Upper lobe of left lung (tissue), 6 donors: ENCODE results near the gene KDM5C. TPM values are rescaled to one million over a fixed set of nuclear protein-coding genes. Genes with fewer than 3 reads are reported as not detected.
"Not testable (repeated sequence)": the region's sequence is repeated elsewhere in the genome, so short reads cannot be mapped to it uniquely, and the experiment has no call there.

Experiments used
- ATAC-seq, 2 donors: fragments of 200-7000 bp; cut with Tn5 transposase; one replicate each; pipeline ENCODE4 v1.9.1; 2022; ENCODE audit warnings: mild to moderate bottlenecking in 2 of 2, moderate library complexity in 2 of 2; ENCODE audit not compliant: low FRiP score in 2 of 2
- DNase-seq, 2 donors: peaks; one replicate each; pipeline ENCODE4 v3.0.0-alpha.2; 2019 to 2020
- H3K27ac ChIP-seq, 4 donors: fragments of 200-600 bp; sonication (generic); one replicate each; pipeline ENCODE4 v1.5.1; 2016 to 2019
- H3K27me3 ChIP-seq, 4 donors: fragments of 200-600 bp; sonication (generic); one replicate each; pipeline ENCODE4 v1.5.1; 2017 to 2019
- H3K36me3 ChIP-seq, 4 donors: fragments of 200-600 bp; sonication (generic); one replicate each; pipeline ENCODE4 v1.5.1; 2016 to 2019
- H3K4me1 ChIP-seq, 4 donors: fragments of 200-600 bp; sonication (generic); one replicate each; pipeline ENCODE4 v1.5.1; 2018 to 2019
- H3K4me3 ChIP-seq, 4 donors: fragments of 200-600 bp; sonication (generic); one replicate each; pipeline ENCODE4 v1.5.1; 2017 to 2019; ENCODE audit warnings: mild to moderate bottlenecking in 2 of 4, moderate library complexity in 1 of 4
- H3K9me3 ChIP-seq, 4 donors: fragments of 200-600 bp; sonication (generic); one replicate each; pipeline ENCODE4 v1.5.1; 2018 to 2019
- CTCF ChIP-seq, 6 experiments: fragments of 450-650 bp in 4 of 6; fragments of 200-600 bp in 2 of 6; sonication (generic) in 2 of 6; IDR thresholded peaks; one replicate each; pipeline ENCODE4 v1.5.1; 2016 to 2019; ENCODE audit warnings: antibody characterized with exemption in 6 of 6
- EP300 ChIP-seq, 4 donors: sonication (generic); formaldehyde crosslinking; IDR thresholded peaks; one replicate each; pipeline ENCODE4 v1.5.1; 2017; ENCODE audit warnings: antibody characterized with exemption in 4 of 4, control low read depth in 2 of 4
- POLR2A ChIP-seq, 4 donors: fragments of 450-650 bp; IDR thresholded peaks; one replicate each; pipeline ENCODE4 v1.5.1; 2016 to 2017; ENCODE audit warnings: antibody characterized with exemption in 4 of 4, mild to moderate bottlenecking in 2 of 4
- POLR2AphosphoS5 ChIP-seq, 2 donors: sonication (generic); formaldehyde crosslinking; IDR thresholded peaks; one replicate each; pipeline ENCODE4 v1.5.1; 2017; ENCODE audit warnings: antibody characterized with exemption in 2 of 2
- WGBS, 2 donors: methylation state at CpG; one replicate each; pipeline ENCODE4 v1.1.5; 2017 to 2018; 5-methylcytosine and 5-hydroxymethylcytosine counted together
- total RNA-seq, 6 donors: library from RNA; depleted of rRNA in 4 of 6; stranded (reverse); fragments of >200 nt in 4 of 6; gene quantifications; one replicate each; pipeline versions ENCODE4 v1.1.0 to v1.2.1, GENCODE V29; 2016 to 2021
- donor health status: DM: no; HTN: no; CAD: no; lungs with moderate emphysema.
- donor health status: DM: no; HTN: yes; CAD: no; lungs with severe emphysema.

The KDM5C gene
- total RNA-seq, 6 donors from 2014 or later = 79.0 to 171 (median 108) TPM

- H3K36me3 ChIP-seq = peaks cover 0 to 15% (median 4%) of the 10 kb centered on the region in 4 donors
- H3K9me3 ChIP-seq = no peaks in the 10 kb centered on the region
- no peaks in the 10 kb centered on the region for H3K27me3 ChIP-seq
- DNase-seq (no peak), ATAC-seq (peak in 1 of 2 donors; percentile 21)
- WGBS, 2 donors = 75 to 85% methylated on average over 2 of the region's 2 CpGs
- H3K27ac ChIP-seq = no peak overlapping the region
- TF ChIP-seq POLR2A (IDR thresholded peaks at IDR 0.05) = no peak
- no peak for TF ChIP-seq EP300 (IDR thresholded peaks at IDR 0.05)
- no peak for TF ChIP-seq CTCF (IDR thresholded peaks at IDR 0.05)
- TF ChIP-seq POLR2AphosphoS5 (IDR thresholded peaks at IDR 0.05) = no peak
- H3K4me1 ChIP-seq = no peaks in the 10 kb centered on the region
- H3K4me3 ChIP-seq = no peak overlapping the region
Observed at GRCh38 chrX:53186351-53186750, 38.7 kb downstream of the KDM5C start.

GRCh38 chrX:53184836-53185235 is 40.2 kb downstream of the KDM5C start:
- no peak for DNase-seq
- WGBS, 2 donors = 76 to 79% methylated on average over 2 of the region's 2 CpGs
- Histone ChIP-seq H3K4me3 (no peak overlapping the region), H3K9me3 (no peaks in the 10 kb centered on the region), H3K27me3 (no peaks in the 10 kb centered on the region), H3K27ac (no peak overlapping the region), H3K4me1 (no peaks in the 10 kb centered on the region), H3K36me3 (peaks cover 0 to 10% (median 2%) of the 10 kb centered on the region in 4 donors)
- no peak for TF ChIP-seq POLR2A (IDR thresholded peaks at IDR 0.05)
- TF ChIP-seq EP300 (IDR thresholded peaks at IDR 0.05) = no peak
- no peak for TF ChIP-seq POLR2AphosphoS5 (IDR thresholded peaks at IDR 0.05)
- TF ChIP-seq CTCF (IDR thresholded peaks at IDR 0.05) = no peak
- ATAC-seq = no peak

GRCh38 chrX:53171356-53171755 is 53.7 kb downstream of the KDM5C start:
- DNase-seq (no peak), ATAC-seq (no peak)
- Histone ChIP-seq H3K4me3 (no peak overlapping the region), H3K9me3 (peaks cover 0 to 7% (median 0%) of the 10 kb centered on the region in 4 donors), H3K27me3 (no peaks in the 10 kb centered on the region), H3K4me1 (no peaks in the 10 kb centered on the region), H3K27ac (no peak overlapping the region), H3K36me3 (peaks cover 0 to 18% (median 0%) of the 10 kb centered on the region in 4 donors)
- TF ChIP-seq POLR2A (IDR thresholded peaks at IDR 0.05) (no peak), EP300 (IDR thresholded peaks at IDR 0.05) (no peak), POLR2AphosphoS5 (IDR thresholded peaks at IDR 0.05) (no peak), CTCF (IDR thresholded peaks at IDR 0.05) (no peak)
- WGBS, 2 donors = 96 to 100% methylated on average over 1 to 7 of the region's 7 CpGs

- no peak overlapping the region for H3K4me3 ChIP-seq
- H3K27me3 ChIP-seq = no peaks in the 10 kb centered on the region
- ATAC-seq (no peak), DNase-seq (no peak)
- no peaks in the 10 kb centered on the region for H3K4me1 ChIP-seq
- no peaks in the 10 kb centered on the region for H3K36me3 ChIP-seq
- H3K27ac ChIP-seq = no peak overlapping the region
- no peaks in the 10 kb centered on the region for H3K9me3 ChIP-seq
- no peak for TF ChIP-seq CTCF (IDR thresholded peaks at IDR 0.05)
- TF ChIP-seq POLR2A (IDR thresholded peaks at IDR 0.05) = no peak
- TF ChIP-seq EP300 (IDR thresholded peaks at IDR 0.05) = no peak
- no peak for TF ChIP-seq POLR2AphosphoS5 (IDR thresholded peaks at IDR 0.05)
- 86 to 93% methylated on average over 3 of the region's 3 CpGs for WGBS, 2 donors
Observed at GRCh38 chrX:53166103-53166502, 58.9 kb downstream of the KDM5C start.

- H3K4me1 ChIP-seq, H3K4me3 ChIP-seq, DNase-seq, H3K36me3 ChIP-seq, ATAC-seq, H3K27me3 ChIP-seq, H3K27ac ChIP-seq, H3K9me3 ChIP-seq: not testable (repeated sequence)
- WGBS, 2 donors = 75 to 81% methylated on average over 6 of the region's 6 CpGs
Observed at GRCh38 chrX:53164566-53164965, 60.4 kb downstream of the KDM5C start.
